Activated T-helper 17 cell treated with anti-CD3 and anti-CD28 coated beads, Interleukin-2, amount 50 U/mL, for 72 hours (primary cell): ENCODE data around the gene TSPO2. TPM values are rescaled to one million over a fixed set of nuclear protein-coding genes. Genes with fewer than 3 reads are reported as not detected.
A peak's percentile ranks its signal among the peaks of the same experiment; 100 is the strongest.

ENCODE experiments used
- ATAC-seq: fragments of 150-1000 bp; cut with Tn5 transposase; replicated peaks from 2 replicates; pipeline ENCODE4 v1.10.0; 2021; ENCODE audit warnings: mild to moderate bottlenecking, moderate library complexity
- H3K27ac Mint-ChIP-seq: one replicate; pipeline ENCODE4 v1.8.0; 2022; ENCODE audit warnings: mixed read lengths
- H3K27me3 Mint-ChIP-seq: one replicate; pipeline ENCODE4 v1.8.0; 2022; ENCODE audit warnings: mixed read lengths
- H3K36me3 Mint-ChIP-seq: one replicate; pipeline ENCODE4 v1.8.0; 2022; ENCODE audit warnings: low read depth, mild to moderate bottlenecking, mixed read lengths
- H3K4me1 Mint-ChIP-seq: one replicate; pipeline ENCODE4 v1.8.0; 2022; ENCODE audit warnings: mixed read lengths
- H3K4me3 Mint-ChIP-seq: one replicate; pipeline ENCODE4 v1.8.0; 2022; ENCODE audit warnings: mild to moderate bottlenecking, mixed read lengths
- H3K9me3 Mint-ChIP-seq: one replicate; pipeline ENCODE4 v1.8.0; 2022; ENCODE audit warnings: mixed read lengths
- total RNA-seq, 2 donors: library from RNA; stranded (reverse); gene quantifications; one replicate each; pipeline ENCODE4 v1.2.3, GENCODE V29; 2022

Gene TSPO2
- total RNA-seq, 2 donors from 2014 or later = not detected

DNA sequence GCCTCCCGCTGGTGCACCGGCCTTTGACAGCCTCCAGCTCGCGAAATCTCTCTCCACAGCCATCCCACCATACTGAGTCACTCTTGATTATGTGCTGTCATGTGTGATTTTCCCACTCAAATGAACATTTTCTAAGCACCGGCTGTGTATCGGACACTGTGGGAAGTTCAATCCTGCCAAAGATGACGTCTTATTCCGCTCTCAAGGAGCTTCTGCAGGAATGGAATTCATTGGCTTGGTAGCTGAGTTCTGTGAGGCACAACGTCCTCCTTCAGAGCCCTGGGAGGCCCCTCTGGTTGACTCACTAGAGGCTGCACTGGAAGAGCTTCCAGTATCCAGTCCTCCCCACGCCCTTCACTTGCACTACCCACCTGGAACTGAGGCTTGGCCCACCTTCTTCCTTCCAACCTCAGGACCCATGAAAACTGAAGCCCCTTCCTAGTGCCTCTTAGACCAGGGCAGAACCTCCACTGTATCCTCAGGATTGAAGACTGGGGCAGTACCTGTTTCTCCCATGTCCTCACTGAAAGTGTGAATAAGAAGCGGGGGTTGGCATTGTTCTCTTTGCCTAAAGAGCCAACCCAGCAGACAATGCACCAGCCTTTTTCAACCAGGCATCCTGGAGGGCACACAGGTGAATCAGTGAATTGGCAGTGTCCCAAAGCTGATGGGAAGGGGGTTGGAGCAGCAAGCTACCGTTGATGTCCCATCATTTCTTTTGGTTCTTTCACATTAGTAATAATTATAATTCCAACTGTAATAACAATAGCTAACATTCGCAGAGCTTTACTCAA is 5.0 kb upstream of the TSPO2 start:
- Mint-ChIP-seq H3K27me3 (no peaks in the 10 kb centered on the region), H3K4me3 (no peak overlapping the region), H3K27ac (no peak overlapping the region), H3K36me3 (no peaks in the 10 kb centered on the region), H3K9me3 (no peaks in the 10 kb centered on the region), H3K4me1 (no peaks in the 10 kb centered on the region)
- ATAC-seq = no peak

DNA sequence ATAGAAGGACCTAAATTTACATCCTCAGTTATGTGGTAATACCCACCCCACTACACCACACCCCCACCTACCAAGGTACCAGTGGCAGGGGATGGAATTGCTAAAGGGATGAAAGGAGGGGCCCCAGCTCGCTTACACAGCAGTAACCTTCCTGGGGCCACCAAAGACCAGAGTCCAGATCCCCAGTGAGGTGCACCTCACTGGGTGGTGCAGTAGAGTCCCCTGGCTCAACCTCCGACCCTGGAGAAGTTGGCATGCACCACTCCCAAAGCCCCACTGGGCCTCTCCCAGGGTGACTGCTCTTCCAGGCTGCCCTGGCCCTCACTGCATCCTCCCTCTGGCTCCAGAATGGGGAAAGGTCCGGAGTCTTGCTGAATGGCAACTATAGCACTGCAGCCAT is 4.1 kb upstream of the TSPO2 start:
- Mint-ChIP-seq H3K4me3 (no peak overlapping the region), H3K36me3 (no peaks in the 10 kb centered on the region), H3K9me3 (no peaks in the 10 kb centered on the region), H3K4me1 (no peaks in the 10 kb centered on the region), H3K27me3 (no peaks in the 10 kb centered on the region), H3K27ac (peak overlapping the region; percentile 36)
- ATAC-seq = no peak

DNA sequence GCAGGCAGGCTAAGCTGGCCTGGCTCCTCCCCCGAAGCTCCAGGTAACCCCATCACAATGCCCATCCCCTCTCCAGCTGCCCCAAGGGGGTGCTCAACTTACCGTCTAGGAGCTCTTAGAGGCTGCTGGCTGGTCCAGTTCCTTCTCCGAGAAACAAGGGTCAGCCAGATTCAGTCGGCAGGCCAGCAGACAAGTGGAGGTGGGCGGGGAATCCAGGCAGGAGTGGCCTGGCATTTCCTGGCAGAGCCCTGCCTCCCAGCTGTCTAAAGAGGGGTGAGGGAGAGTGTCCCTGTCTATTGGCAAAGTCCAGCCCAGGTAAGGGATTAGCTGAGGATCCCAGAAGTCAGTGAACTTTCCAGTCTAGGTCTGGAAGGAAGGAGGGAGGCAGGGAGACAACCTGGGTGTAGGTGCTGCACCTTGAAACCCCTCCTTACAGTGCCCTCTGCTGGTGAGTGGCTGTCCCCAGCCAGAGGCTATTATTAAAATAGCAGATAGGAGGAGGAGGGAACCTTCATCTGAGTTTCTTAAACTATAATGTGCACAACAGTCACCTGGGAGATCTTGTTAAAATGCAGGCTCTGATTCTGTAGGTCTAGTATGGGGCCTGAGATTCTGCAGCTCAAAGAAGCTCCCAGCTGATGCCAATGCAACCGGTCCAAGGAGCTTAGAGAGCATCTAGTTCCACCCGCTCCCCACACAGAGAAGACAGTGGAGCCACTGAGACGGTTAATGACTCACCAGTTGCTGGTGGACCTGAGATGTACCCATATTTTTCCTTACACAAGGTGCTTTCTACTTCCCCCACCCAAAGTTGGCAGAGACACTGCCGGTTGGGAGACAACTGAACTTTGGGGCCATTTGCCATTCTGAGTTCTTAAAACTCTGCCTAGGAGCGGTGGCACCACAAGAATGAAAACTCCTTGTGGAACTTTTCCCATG is 2.9 kb upstream of the TSPO2 start, which contains the start of gene UNC5CL:
Gene UNC5CL, minus strand, starts transcription at position 162 of the 939 bp plus-strand sequence. CDS start 4,147 bp downstream, outside the sequence.
- no peaks in the 10 kb centered on the region for H3K9me3 Mint-ChIP-seq
- peak; percentile 65 for ATAC-seq
- no peaks in the 10 kb centered on the region for H3K36me3 Mint-ChIP-seq
- no peak within 1 kb of the TSS for H3K4me3 Mint-ChIP-seq
- H3K27ac Mint-ChIP-seq = peak within 1 kb of the TSS; percentile 36
- no peaks in the 10 kb centered on the region for H3K4me1 Mint-ChIP-seq
- H3K27me3 Mint-ChIP-seq = no peaks in the 10 kb centered on the region

DNA sequence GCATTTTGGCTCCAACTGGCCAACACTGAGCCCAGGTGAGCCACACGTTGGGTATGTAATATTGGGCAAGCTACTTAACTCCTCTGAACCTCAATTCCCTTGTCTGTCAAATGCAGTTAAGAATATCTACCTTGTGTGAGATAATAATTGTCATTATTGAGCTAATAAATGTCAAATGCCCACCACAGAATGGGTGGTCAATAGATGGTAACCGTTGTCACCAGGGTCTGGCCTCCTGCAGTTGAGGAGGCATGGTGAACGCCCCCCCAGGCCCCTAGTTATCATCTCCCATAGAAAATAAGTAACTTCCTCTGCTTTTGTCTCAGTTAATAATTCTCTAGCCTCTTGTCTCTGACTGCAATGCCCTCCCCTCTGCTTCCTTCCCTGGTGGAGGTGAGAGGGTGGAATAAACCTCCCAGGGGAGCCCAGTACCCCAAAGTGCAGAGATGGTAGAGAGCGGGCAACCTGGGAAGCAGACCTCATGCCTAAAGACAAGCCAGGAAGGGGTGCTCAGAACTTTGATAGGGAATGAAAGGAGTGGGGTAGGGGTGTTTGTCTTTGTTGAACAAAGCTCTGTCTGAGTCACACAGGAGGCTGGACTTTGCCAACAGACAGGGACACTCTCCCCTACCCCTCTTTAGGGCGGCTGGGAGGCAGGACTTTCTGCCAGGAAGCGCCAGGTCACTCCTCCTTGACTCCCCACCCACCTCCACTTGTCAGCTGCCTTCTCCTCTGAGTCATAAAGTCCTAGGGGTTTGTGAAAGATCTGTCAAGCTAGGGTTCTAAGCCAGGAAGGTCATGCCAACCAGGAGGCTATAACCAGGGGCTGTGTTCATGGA is 1.9 kb upstream of the TSPO2 start:
- Mint-ChIP-seq H3K9me3 (no peaks in the 10 kb centered on the region), H3K4me3 (no peak overlapping the region), H3K4me1 (no peaks in the 10 kb centered on the region), H3K36me3 (no peaks in the 10 kb centered on the region), H3K27me3 (no peaks in the 10 kb centered on the region), H3K27ac (peak overlapping the region; percentile 17)
- ATAC-seq = peak; percentile 64

GRCh38 chr6:41040940-41041536 is 1.2 kb upstream of the TSPO2 start:
- H3K27ac Mint-ChIP-seq = peak overlapping the region; percentile 17

DNA sequence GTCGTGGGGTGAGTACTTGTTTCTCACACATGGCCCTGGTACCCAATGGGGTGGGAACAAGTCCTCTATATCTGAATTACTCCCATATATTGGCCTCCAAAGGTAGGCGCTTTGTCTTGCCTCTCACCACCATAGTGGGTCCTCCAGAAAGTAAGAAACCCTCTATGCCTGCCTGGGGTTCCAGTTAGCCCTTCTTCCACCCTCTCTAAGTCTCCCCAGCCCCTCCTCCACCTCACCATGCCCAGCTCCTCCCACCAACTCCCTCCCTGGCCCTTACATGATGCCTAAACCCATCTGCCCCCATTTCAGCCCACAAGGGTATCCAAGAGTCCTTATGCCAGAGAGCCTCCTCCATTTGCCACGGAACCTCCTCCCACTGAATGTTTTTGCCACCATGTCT is 884 bp downstream of the TSPO2 start:
- ATAC-seq = no peak
- H3K27ac Mint-ChIP-seq = no peak overlapping the region

More at GRCh38 chr6:41040940-41041536, 1.2 kb upstream of the TSPO2 start:
- Mint-ChIP-seq H3K9me3 (no peaks in the 10 kb centered on the region), H3K27me3 (no peaks in the 10 kb centered on the region), H3K4me1 (no peaks in the 10 kb centered on the region), H3K36me3 (no peaks in the 10 kb centered on the region), H3K4me3 (no peak overlapping the region)
- no peak for ATAC-seq

GRCh38 chr6:41045664-41046063 is 3.4 kb downstream of the TSPO2 start:
- no peak overlapping the region for H3K4me3 Mint-ChIP-seq
- ATAC-seq = no peak
- no peak overlapping the region for H3K27ac Mint-ChIP-seq
- no peaks in the 10 kb centered on the region for H3K27me3 Mint-ChIP-seq
- H3K9me3 Mint-ChIP-seq = no peaks in the 10 kb centered on the region
- H3K36me3 Mint-ChIP-seq = no peaks in the 10 kb centered on the region
- H3K4me1 Mint-ChIP-seq = no peaks in the 10 kb centered on the region

More for the DNA sequence above, 884 bp downstream of the TSPO2 start:
- Mint-ChIP-seq H3K4me3 (no peak overlapping the region), H3K9me3 (no peaks in the 10 kb centered on the region), H3K36me3 (no peaks in the 10 kb centered on the region), H3K27me3 (no peaks in the 10 kb centered on the region), H3K4me1 (no peaks in the 10 kb centered on the region)

GRCh38 chr6:41046084-41046483 is 3.8 kb downstream of the TSPO2 start:
- no peak overlapping the region for H3K27ac Mint-ChIP-seq
- H3K9me3 Mint-ChIP-seq = no peaks in the 10 kb centered on the region
- H3K27me3 Mint-ChIP-seq = no peaks in the 10 kb centered on the region
- H3K4me1 Mint-ChIP-seq = no peaks in the 10 kb centered on the region
- H3K4me3 Mint-ChIP-seq = no peak overlapping the region
- no peaks in the 10 kb centered on the region for H3K36me3 Mint-ChIP-seq
- no peak for ATAC-seq

DNA sequence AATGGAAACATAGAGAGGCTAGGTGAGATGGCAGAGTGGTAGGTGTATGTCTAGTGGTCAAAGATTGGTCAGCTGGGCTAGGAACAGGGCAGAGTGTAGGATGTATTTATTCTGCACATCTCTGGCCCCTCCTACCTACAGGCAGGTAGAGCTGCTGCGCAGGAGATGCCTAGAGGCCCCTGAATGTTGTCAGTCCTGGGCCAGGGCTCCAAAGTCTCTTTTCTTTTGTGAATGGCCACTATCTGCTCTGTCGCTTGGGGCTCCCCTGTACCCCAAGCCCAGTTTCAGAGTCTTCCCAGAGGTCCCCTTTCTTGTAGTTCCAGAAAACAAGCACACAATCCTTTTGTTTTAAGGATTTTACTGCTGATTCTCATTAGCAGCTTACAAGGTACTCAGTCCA is 5.0 kb downstream of the TSPO2 start:
- ATAC-seq = no peak
- no peaks in the 10 kb centered on the region for H3K27me3 Mint-ChIP-seq
- no peak overlapping the region for H3K4me3 Mint-ChIP-seq
- H3K36me3 Mint-ChIP-seq = peaks cover 10% of the 10 kb centered on the region
- peaks cover 7% of the 10 kb centered on the region for H3K4me1 Mint-ChIP-seq
- no peaks in the 10 kb centered on the region for H3K9me3 Mint-ChIP-seq
- H3K27ac Mint-ChIP-seq = no peak overlapping the region

- H3K27ac Mint-ChIP-seq = no peak overlapping the region
- ATAC-seq = no peak
- no peak overlapping the region for H3K4me3 Mint-ChIP-seq
- no peaks in the 10 kb centered on the region for H3K9me3 Mint-ChIP-seq
- H3K36me3 Mint-ChIP-seq = peaks cover 10% of the 10 kb centered on the region
- H3K4me1 Mint-ChIP-seq = peaks cover 13% of the 10 kb centered on the region
- H3K27me3 Mint-ChIP-seq = no peaks in the 10 kb centered on the region
These were observed 5.8 kb downstream of the TSPO2 start for GRCh38 chr6:41047745-41048732.

- Mint-ChIP-seq H3K27ac (no peak overlapping the region), H3K4me3 (no peak overlapping the region), H3K9me3 (no peaks in the 10 kb centered on the region), H3K27me3 (no peaks in the 10 kb centered on the region), H3K36me3 (peaks cover 10% of the 10 kb centered on the region), H3K4me1 (peaks cover 13% of the 10 kb centered on the region)
- no peak for ATAC-seq
These were observed 7.3 kb downstream of the TSPO2 start for GRCh38 chr6:41049521-41049920.

- H3K4me1 Mint-ChIP-seq = peaks cover 13% of the 10 kb centered on the region
- no peaks in the 10 kb centered on the region for H3K9me3 Mint-ChIP-seq
- ATAC-seq = no peak
- H3K36me3 Mint-ChIP-seq = peaks cover 10% of the 10 kb centered on the region
- H3K27ac Mint-ChIP-seq = no peak overlapping the region
- H3K4me3 Mint-ChIP-seq = no peak overlapping the region
- no peaks in the 10 kb centered on the region for H3K27me3 Mint-ChIP-seq
These were observed 7.7 kb downstream of the TSPO2 start for GRCh38 chr6:41049955-41050354.

DNA sequence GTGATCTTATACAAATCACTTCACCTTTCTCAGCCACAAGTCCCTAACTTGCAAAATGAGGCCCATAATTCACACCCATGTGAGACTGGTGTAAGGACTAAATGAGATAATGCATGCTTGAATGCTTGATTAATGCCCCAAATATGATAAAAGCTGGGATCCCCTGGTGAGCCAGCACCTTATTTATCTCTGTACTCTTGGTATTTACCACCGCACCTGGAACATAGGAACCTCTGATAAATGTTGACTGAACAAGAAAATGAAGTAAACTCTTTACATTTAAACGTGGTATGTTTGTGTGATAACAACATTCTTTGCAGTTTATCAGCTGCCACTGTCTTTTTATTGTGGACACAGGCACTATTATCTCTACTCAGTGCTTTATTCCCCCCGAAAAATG is 8.3 kb downstream of the TSPO2 start:
- Mint-ChIP-seq H3K36me3 (peaks cover 12% of the 10 kb centered on the region), H3K27me3 (no peaks in the 10 kb centered on the region), H3K27ac (peak overlapping the region; percentile 25), H3K4me1 (peaks cover 13% of the 10 kb centered on the region), H3K9me3 (no peaks in the 10 kb centered on the region), H3K4me3 (no peak overlapping the region)
- no peak for ATAC-seq
